BJ (cell line): ENCODE results near the gene ANKRD10. TPM values are rescaled to one million over a fixed set of nuclear protein-coding genes. Genes with fewer than 3 reads are reported as not detected.

ENCODE experiments used
- CTCF ChIA-PET: fragments of 350-600 bp; formaldehyde crosslinking; extraction: SDS; loops from one replicate; lab custom pipeline; 2021; ENCODE audit warnings: antibody characterized with exemption, inconsistent platforms; lab: Yijun Ruan, JAX
- POLR2A ChIA-PET: fragments of 300-600 bp; sonication (Branson Sonifier 250); formaldehyde crosslinking; extraction: SDS; loops from one replicate; lab custom pipeline; 2021; ENCODE audit warnings: antibody characterized with exemption; lab: Charles Lee
- DNase-seq: peaks from one replicate; pipeline ENCODE4 v3.0.0-alpha.2; 2011; ENCODE audit warnings: low read depth
- H3K27me3 ChIP-seq: 2 replicates; pipeline ENCODE4 v1.6.0; 2011; ENCODE audit warnings: low read length; ENCODE audit not compliant: control insufficient read depth, insufficient read depth
- H3K36me3 ChIP-seq: 2 replicates; pipeline ENCODE4 v1.5.1; 2011; ENCODE audit warnings: low read length; ENCODE audit not compliant: control insufficient read depth, insufficient read depth
- H3K4me3 ChIP-seq: 2 replicates; pipeline ENCODE4 v1.5.1; 2011; ENCODE audit warnings: low read depth, mild to moderate bottlenecking, control low read depth, low read length
- polyA plus RNA-seq: library from polyadenylated mRNA; depleted of rRNA; stranded (reverse); fragments of >200 nt; gene quantifications from 2 replicates; pipeline ENCODE4 v1.2.3, GENCODE V29; 2011
- TF ChIP-seq, protein P1 (sequence below): IDR thresholded peaks from 2 replicates; pipeline ENCODE4 v1.5.1; 2011; ENCODE audit warnings: low read depth, mild to moderate bottlenecking, control low read depth, inconsistent platforms, low read length, moderate library complexity; ENCODE audit not compliant: insufficient read depth

The ANKRD10 gene
- polyA plus RNA-seq, 1 experiment = 43.5 TPM

DNA sequence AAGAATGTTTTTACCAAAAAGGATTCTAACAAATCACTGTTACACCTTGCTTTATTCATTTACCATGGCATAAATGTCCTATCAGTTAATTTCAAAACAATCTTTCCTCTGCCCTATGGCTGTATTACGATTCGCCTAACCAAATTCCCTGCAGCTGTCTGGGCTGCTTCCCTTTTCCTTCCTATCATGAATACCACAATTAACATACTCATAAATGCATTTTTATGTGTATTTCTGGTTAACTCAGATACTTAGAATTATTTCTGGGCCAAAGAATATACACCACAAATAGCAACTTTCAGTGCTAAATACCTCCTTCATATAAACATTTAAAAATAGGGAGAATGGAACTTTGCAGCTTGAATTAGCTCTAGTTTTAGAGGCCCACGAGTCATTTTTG, 30.4 kb downstream of the ANKRD10 start:
- CTCF ChIA-PET = interaction anchor here (1.2 kb wide), 1 partner anchor 9 kb away, joined by 4 read pairs; no protein-coding TSS in a partner anchor
- no peaks in the 10 kb centered on the region for H3K27me3 ChIP-seq
- DNase-seq = no peak
- POLR2A ChIA-PET = no interaction called here
- no peak overlapping the region for H3K4me3 ChIP-seq
- no peaks in the 10 kb centered on the region for H3K36me3 ChIP-seq
- TF ChIP-seq, protein P1, sequence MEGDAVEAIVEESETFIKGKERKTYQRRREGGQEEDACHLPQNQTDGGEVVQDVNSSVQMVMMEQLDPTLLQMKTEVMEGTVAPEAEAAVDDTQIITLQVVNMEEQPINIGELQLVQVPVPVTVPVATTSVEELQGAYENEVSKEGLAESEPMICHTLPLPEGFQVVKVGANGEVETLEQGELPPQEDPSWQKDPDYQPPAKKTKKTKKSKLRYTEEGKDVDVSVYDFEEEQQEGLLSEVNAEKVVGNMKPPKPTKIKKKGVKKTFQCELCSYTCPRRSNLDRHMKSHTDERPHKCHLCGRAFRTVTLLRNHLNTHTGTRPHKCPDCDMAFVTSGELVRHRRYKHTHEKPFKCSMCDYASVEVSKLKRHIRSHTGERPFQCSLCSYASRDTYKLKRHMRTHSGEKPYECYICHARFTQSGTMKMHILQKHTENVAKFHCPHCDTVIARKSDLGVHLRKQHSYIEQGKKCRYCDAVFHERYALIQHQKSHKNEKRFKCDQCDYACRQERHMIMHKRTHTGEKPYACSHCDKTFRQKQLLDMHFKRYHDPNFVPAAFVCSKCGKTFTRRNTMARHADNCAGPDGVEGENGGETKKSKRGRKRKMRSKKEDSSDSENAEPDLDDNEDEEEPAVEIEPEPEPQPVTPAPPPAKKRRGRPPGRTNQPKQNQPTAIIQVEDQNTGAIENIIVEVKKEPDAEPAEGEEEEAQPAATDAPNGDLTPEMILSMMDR = no peak

GRCh38 chr13:110883542-110883941, 31.3 kb downstream of the ANKRD10 start:
- H3K27me3 ChIP-seq = no peaks in the 10 kb centered on the region
- TF ChIP-seq, protein P1 = no peak
- no peaks in the 10 kb centered on the region for H3K36me3 ChIP-seq
- no peak overlapping the region for H3K4me3 ChIP-seq
- no peak for DNase-seq
- ChIA-PET CTCF (interaction anchor here (0.9 to 1.2 kb wide), 2 partner anchors 8 to 13 kb away, joined by 3 to 5 read pairs; no protein-coding TSS in a partner anchor), POLR2A (no interaction called here)

- ChIA-PET CTCF (interaction anchor here (1.2 kb wide), 1 partner anchor 13 kb away, joined by 5 read pairs; no protein-coding TSS in a partner anchor), POLR2A (no interaction called here)
- Histone ChIP-seq H3K4me3 (no peak overlapping the region), H3K27me3 (no peaks in the 10 kb centered on the region), H3K36me3 (no peaks in the 10 kb centered on the region)
- TF ChIP-seq, protein P1 = no peak
- DNase-seq = no peak
Observed at GRCh38 chr13:110882972-110883371, 31.9 kb downstream of the ANKRD10 start.

GRCh38 chr13:110881839-110882627, 32.8 kb downstream of the ANKRD10 start:
- Histone ChIP-seq H3K36me3 (no peaks in the 10 kb centered on the region), H3K4me3 (no peak overlapping the region), H3K27me3 (no peaks in the 10 kb centered on the region)
- CTCF ChIA-PET = interaction anchor here (1.2 to 1.7 kb wide), 2 partner anchors 12 to 21 kb away, joined by 3 to 5 read pairs; no protein-coding TSS in a partner anchor
- POLR2A ChIA-PET = no interaction called here
- TF ChIP-seq, protein P1 = no peak
- DNase-seq = no peak

DNA sequence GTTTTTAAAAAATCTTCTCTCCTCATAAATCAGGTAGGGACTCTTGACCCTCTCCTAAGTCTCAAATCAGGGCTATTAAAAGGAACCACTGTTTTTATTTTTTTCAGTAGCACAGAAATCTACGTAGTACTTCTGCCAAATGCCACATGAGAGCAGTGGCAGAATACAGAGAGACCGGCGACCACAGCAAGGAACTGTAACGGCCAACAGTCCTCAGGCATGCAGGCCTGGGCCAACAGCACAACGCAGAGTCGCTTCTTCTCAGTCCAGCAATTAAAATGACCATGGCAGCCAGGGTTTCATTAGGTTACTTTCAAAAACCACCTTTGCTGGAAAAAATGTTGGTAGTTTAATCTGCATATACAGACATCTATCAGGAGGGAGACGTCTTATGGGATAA, 34.2 kb downstream of the ANKRD10 start:
- Histone ChIP-seq H3K27me3 (no peaks in the 10 kb centered on the region), H3K4me3 (no peak overlapping the region), H3K36me3 (no peaks in the 10 kb centered on the region)
- no peak for DNase-seq
- TF ChIP-seq, protein P1 = no peak
- ChIA-PET CTCF (interaction anchor here (0.6 to 1.7 kb wide), 2 partner anchors 22 to 309 kb away, joined by 3 read pairs; no protein-coding TSS in a partner anchor), POLR2A (no interaction called here)
